ACC112 (cell line): ENCODE measurements around the gene MTA1.

Source experiments
- H2AFZ ChIP-seq: fragments of 200-600 bp; sonication (generic); one replicate; pipeline ENCODE4 v1.6.0; 2017; ENCODE audit warnings: antibody characterized with exemption, low read length; ENCODE audit not compliant: unreplicated experiment
- H3K27ac ChIP-seq: fragments of 200-600 bp; sonication (generic); 2 replicates; pipeline ENCODE4 v1.5.1; 2014; ENCODE audit warnings: low read depth, mild to moderate bottlenecking, antibody characterized with exemption, low read length, moderate library complexity
- H3K27me3 ChIP-seq: fragments of 200-600 bp; sonication (generic); 2 replicates; pipeline ENCODE4 v1.6.1; 2014; ENCODE audit warnings: mild to moderate bottlenecking, antibody characterized with exemption, low read length, moderate library complexity, mixed read lengths; ENCODE audit not compliant: insufficient read depth
- H3K36me3 ChIP-seq: fragments of 200-600 bp; sonication (generic); 2 replicates; pipeline ENCODE4 v1.6.1; 2016; ENCODE audit warnings: mild to moderate bottlenecking, antibody characterized with exemption, low read length, moderate library complexity, mixed read lengths; ENCODE audit not compliant: insufficient read depth
- H3K4me1 ChIP-seq: fragments of 200-600 bp; sonication (generic); one replicate; pipeline ENCODE4 v1.6.1; 2016; ENCODE audit warnings: low read length, mixed read lengths; ENCODE audit not compliant: insufficient read depth, unreplicated experiment, control insufficient read depth
- H3K4me3 ChIP-seq: fragments of 200-600 bp; sonication (generic); 2 replicates; pipeline ENCODE4 v1.5.1; 2014; ENCODE audit warnings: mild to moderate bottlenecking, low read depth, low read length
- H3K79me2 ChIP-seq: fragments of 200-600 bp; sonication (generic); one replicate; pipeline ENCODE4 v1.6.0; 2016; ENCODE audit warnings: low read length; ENCODE audit not compliant: control insufficient read depth, unreplicated experiment, insufficient read depth

Gene MTA1

DNA sequence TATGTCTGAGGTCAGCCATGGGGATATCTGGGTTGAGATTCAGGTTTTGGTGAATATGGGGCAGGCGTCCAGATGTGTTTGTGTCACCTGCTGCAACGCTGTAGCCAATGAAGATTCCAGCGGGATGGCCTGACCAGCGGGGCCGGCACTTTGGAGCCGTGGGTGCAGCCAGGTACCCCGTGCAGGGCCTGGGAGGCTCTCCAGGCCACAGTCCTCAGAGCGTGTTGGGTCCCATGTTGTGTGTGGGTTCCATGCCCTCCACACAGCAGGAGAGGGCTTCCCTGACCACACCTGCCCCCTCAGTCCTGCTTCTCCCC is 24.1 kb upstream of the MTA1 start:
- Histone ChIP-seq H3K4me3 (no peak overlapping the region), H3K27me3 (no peaks in the 10 kb centered on the region), H3K27ac (no peak overlapping the region), H3K36me3 (peaks cover 13% of the 10 kb centered on the region), H3K79me2 (peaks cover 19% of the 10 kb centered on the region), H3K4me1 (peaks cover 8% of the 10 kb centered on the region), H2AFZ (no peak overlapping the region)

DNA sequence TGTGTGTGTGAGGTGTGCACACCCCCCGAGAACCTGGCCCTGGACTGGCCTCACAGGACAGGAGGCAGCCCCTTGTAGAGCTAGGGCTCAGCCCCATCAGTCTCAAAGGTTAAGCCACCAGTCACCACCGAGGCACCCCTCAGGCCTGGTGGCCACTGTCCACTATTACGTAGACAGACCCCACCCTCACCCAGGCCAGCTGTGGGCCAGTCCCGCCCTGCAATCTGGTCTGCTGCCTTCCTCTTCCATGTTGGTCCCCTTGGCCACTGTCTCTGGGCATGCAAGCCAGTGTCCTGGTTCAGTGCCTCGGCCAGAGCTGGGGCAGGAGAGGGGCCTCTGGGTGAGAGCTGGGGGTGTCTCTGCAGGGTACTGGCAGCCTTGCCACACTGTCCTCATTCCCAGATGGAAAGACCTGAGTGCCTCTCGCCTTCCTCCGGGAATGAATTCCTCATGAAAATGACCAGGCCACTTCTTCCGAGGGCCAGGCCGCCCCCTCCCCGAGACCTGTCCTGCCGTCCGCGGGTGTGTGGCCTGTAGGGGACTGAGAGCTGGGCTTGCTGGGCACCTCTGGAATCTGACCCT is 22.2 kb upstream of the MTA1 start:
- peak overlapping the region; percentile 99 for H3K4me3 ChIP-seq
- H3K79me2 ChIP-seq: peaks cover 19% of the 10 kb centered on the region
- peaks cover 20% of the 10 kb centered on the region for H3K36me3 ChIP-seq
- H3K27ac ChIP-seq: peak overlapping the region; percentile 74
- H2AFZ ChIP-seq: peak overlapping the region; percentile 89
- H3K4me1 ChIP-seq: peaks cover 8% of the 10 kb centered on the region
- no peaks in the 10 kb centered on the region for H3K27me3 ChIP-seq

DNA sequence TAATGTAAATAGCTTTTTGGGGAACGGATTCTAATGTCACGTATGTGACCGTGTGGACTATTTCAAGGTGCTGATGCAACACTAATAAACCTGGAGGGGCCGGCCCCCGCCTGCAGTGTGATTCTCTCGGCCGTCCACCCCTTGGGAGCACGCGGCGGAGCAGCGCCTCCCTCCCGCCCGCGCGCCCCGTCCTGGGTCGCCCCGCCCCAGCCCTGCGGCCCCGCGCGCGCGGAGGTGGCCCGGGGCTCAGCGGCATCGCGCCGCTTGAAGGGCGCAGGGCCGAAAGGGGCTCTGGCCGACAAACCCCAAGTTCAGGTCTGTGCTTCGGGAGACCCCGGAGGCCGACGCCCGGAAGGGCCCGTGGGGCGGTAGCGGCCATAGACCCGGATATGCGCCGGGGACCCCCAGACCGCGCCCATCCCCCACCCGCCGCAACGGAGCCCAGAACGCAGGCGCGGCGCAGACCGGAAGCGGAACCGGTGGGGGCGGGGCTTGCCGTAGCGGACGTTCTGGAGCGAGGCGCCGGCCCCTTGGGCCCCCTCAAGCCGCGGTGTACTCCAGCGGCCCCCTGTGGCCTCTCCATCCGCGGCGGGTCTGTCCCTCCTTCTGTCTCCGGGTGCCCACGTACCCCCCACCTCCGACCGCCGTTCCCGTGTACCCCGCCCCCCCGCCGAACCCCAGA is 21.4 kb upstream of the MTA1 start, which contains the start of gene TEX22:
Gene TEX22, plus strand, starts transcription at position 495 of the 682 bp plus-strand sequence. CDS start 803 bp downstream, outside the sequence.
- Histone ChIP-seq H3K79me2 (peaks cover 19% of the 10 kb centered on the region), H3K4me3 (peak within 1 kb of the TSS; percentile 99), H2AFZ (peak within 1 kb of the TSS; percentile 89), H3K4me1 (peaks cover 8% of the 10 kb centered on the region), H3K27me3 (no peaks in the 10 kb centered on the region), H3K27ac (peak within 1 kb of the TSS; percentile 74), H3K36me3 (peaks cover 20% of the 10 kb centered on the region)

DNA sequence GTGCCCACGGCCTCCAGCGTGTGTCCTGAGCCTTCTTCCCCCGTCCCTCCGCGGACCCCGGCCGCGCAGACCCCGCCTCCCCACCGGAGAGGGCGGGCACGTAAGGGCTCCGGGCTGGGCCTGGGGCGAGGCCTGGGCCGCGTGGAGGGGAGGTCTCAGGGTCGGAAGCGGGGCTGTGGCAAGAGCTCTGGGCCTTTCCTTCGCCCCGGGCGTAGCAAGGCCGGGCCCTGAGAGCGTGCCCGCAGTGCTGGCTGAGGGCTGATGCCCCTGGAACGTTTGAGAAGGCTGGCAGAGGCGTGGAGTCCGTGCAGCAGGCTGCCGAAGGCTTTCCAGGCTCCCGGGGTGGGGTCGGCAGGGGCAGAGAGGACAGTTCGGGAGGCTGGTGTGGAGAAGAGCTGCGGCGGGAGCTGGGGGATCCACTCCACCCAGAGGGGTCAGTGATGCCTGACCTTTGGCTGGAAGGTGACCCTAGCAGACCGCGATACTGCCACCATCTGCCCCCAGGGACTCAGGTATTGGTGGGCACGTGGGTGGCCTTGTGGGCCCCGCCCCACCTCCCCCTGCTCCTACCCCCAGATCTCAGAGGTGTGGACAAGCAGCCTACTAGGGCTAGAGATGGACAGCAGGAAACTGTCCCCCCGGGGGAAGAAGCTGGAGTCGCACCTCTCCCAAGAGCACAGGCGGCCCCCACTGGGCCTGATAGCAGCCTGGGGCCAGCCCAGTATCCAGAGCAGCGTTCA is 20.7 kb upstream of the MTA1 start:
- peak overlapping the region; percentile 89 for H2AFZ ChIP-seq
- H3K79me2 ChIP-seq: peaks cover 19% of the 10 kb centered on the region
- peaks cover 8% of the 10 kb centered on the region for H3K4me1 ChIP-seq
- peak overlapping the region; percentile 74 for H3K27ac ChIP-seq
- H3K4me3 ChIP-seq: peak overlapping the region; percentile 99
- no peaks in the 10 kb centered on the region for H3K27me3 ChIP-seq
- peaks cover 20% of the 10 kb centered on the region for H3K36me3 ChIP-seq

DNA sequence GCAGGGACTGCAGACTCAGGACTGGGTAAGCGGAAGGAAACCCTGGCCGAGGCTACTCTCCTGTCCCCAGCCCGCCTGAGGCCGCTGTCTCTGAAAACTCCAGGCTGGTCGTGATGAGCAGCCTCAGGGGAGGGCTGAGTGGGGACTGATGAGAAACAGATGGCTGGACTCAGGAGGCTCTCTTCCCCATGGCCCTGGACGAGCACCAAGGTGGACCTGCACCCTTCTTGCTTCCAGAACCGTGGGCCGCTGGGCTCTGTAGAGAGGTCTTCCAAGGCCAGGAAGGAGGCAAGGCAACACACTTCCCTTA is 20.2 kb upstream of the MTA1 start:
- Histone ChIP-seq H2AFZ (no peak overlapping the region), H3K79me2 (peaks cover 19% of the 10 kb centered on the region), H3K27me3 (no peaks in the 10 kb centered on the region), H3K4me1 (peaks cover 8% of the 10 kb centered on the region), H3K4me3 (peak overlapping the region; percentile 99), H3K27ac (no peak overlapping the region), H3K36me3 (peaks cover 20% of the 10 kb centered on the region)

DNA sequence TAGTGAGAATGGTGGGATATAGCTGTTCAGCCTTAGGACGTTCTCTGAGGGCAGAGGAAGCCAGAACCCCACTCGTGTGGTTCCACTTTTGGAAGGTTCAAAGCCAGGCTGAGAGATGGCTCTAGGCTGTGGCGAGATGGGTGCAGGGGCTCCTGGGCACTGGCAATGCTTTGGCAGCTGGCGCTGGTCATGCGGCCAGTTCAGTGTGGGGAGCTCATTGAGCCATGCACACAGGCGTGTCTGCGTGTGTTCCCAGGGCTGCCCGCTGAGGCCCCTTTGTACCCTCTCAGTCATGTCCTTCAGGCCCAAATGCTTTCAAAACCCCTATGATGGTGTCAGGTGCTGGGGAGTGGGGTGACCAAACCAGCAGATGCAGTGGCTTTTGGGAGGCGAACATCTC is 19.6 kb upstream of the MTA1 start:
- Histone ChIP-seq H3K4me1 (peaks cover 8% of the 10 kb centered on the region), H3K79me2 (peaks cover 19% of the 10 kb centered on the region), H2AFZ (no peak overlapping the region), H3K4me3 (peak overlapping the region; percentile 99), H3K36me3 (peaks cover 20% of the 10 kb centered on the region), H3K27ac (no peak overlapping the region), H3K27me3 (no peaks in the 10 kb centered on the region)

DNA sequence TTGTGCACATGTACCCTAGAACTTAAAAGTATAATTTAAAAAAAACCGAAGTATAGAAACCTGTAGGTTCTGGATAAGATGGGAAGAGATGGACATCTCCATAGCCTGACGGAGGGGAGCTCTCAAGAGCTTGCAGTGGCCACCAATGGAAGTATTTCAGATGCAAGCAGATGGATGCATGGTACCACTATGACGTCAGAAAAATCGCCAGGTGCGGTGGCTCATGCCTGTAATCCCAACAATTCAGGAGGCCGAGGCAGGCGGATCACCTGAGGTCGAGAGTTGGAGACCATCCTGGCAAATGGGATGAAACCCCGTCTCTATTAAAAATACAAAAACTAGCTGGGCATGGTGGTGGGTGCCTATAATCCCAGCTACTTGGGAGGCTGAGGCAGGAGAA is 17.9 kb upstream of the MTA1 start:
- Histone ChIP-seq H2AFZ (no peak overlapping the region), H3K27me3 (no peaks in the 10 kb centered on the region), H3K79me2 (peaks cover 19% of the 10 kb centered on the region), H3K27ac (no peak overlapping the region), H3K4me1 (peaks cover 7% of the 10 kb centered on the region), H3K36me3 (peaks cover 20% of the 10 kb centered on the region), H3K4me3 (no peak overlapping the region)

DNA sequence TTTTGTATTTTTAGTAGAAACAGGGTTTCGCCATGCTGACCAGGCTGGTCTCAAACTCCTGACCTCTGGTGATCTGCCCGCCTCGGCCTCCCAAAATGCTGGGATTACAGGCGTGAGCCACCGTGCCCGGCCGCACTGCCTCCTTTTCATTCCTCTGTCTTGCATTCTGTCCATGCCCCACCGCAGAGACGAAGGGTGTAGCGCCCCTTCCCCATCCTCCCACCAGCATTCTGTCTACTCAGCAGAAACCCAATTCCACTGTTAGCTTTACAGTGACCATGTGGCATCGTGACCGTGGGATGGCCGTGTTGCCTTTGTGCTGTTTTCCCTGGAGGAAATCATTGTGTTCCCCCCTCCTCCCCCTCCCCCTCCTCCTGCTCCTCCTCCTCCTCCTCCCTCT is 11.0 kb upstream of the MTA1 start:
- no peak overlapping the region for H3K4me3 ChIP-seq
- H2AFZ ChIP-seq: no peak overlapping the region
- no peaks in the 10 kb centered on the region for H3K36me3 ChIP-seq
- H3K27ac ChIP-seq: no peak overlapping the region
- H3K79me2 ChIP-seq: no peaks in the 10 kb centered on the region
- no peaks in the 10 kb centered on the region for H3K4me1 ChIP-seq
- peaks cover 8% of the 10 kb centered on the region; the same call in 1 of the 2 replicates for H3K27me3 ChIP-seq

DNA sequence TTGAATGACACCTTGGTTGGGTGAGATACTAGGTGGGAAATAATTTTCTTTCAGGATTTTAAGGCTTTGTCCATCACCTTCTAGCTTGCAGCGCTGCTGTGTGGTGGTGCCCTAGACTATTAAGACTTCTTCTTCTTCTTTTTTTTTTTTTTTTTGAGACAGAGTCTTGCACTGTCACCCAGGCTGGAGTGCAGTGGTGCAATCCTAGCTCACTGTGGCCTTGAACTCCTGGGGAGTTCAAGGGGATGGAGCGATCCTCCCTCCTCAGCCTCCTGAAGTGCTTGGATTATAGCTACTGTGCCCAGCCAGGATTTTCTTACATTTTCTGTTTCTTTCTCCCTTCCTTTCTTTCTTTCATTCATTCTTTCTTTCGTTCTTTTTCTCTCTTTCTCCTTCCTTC is 10.3 kb upstream of the MTA1 start:
- Histone ChIP-seq H3K4me3 (no peak overlapping the region), H3K27ac (no peak overlapping the region), H3K27me3 (peaks cover 8% of the 10 kb centered on the region; the same call in 1 of the 2 replicates), H3K79me2 (no peaks in the 10 kb centered on the region), H3K36me3 (no peaks in the 10 kb centered on the region), H2AFZ (no peak overlapping the region), H3K4me1 (no peaks in the 10 kb centered on the region)

DNA sequence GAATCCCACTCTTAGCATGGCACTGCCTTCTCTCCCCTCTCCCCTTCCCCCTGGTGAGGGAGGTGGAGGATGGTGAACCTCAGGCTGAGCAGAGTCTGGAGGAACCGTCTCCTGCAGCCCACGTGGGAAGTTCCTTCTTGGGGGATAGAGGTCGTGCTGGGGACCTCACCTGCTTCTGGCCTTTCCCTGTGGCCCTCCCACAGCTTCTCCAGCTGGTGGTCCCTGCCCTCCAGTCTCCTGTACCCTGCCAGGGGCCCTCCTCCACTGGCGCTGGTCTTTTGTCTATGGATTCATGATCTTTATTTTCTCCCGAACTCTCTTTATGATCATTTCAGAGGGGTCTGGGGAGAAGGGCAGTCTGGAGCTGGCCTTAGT is 9.0 kb upstream of the MTA1 start:
- Histone ChIP-seq H2AFZ (no peak overlapping the region), H3K4me1 (no peaks in the 10 kb centered on the region), H3K36me3 (no peaks in the 10 kb centered on the region), H3K79me2 (no peaks in the 10 kb centered on the region), H3K27me3 (peaks cover 8% of the 10 kb centered on the region; the same call in 1 of the 2 replicates), H3K4me3 (peak overlapping the region; percentile 69), H3K27ac (no peak overlapping the region)
